Measurements from ENCODE around the gene CXCL8.

- TF ChIP-seq, protein P1, sequence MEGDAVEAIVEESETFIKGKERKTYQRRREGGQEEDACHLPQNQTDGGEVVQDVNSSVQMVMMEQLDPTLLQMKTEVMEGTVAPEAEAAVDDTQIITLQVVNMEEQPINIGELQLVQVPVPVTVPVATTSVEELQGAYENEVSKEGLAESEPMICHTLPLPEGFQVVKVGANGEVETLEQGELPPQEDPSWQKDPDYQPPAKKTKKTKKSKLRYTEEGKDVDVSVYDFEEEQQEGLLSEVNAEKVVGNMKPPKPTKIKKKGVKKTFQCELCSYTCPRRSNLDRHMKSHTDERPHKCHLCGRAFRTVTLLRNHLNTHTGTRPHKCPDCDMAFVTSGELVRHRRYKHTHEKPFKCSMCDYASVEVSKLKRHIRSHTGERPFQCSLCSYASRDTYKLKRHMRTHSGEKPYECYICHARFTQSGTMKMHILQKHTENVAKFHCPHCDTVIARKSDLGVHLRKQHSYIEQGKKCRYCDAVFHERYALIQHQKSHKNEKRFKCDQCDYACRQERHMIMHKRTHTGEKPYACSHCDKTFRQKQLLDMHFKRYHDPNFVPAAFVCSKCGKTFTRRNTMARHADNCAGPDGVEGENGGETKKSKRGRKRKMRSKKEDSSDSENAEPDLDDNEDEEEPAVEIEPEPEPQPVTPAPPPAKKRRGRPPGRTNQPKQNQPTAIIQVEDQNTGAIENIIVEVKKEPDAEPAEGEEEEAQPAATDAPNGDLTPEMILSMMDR (IDR thresholded peaks at IDR 0.05): no peak
- no peak for TF ChIP-seq POLR2A (IDR thresholded peaks at IDR 0.05)
Measured at GRCh38 chr4:73715659-73716058, 24.7 kb upstream of the CXCL8 start.
